ENCODE data around the gene CDK5RAP2.

CDK5RAP2 gene

DNA sequence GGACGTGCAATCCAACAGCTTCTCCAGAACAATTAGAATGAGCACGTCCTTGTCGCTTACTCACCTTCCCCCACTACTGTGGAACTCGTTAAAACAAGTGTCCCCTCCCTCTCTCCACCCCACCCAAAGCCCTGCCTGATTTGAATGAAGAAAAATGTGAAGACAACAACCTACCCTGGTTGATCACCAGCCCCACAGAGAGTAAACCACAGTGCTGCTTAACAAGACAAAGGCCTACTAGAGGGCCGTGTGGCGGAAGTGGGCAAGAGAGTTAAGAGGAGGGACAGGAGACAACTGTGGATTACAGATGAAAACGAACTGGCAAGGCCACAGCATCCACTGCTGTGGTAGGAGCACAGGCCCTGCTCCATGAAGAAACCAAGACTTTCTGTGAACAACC lies 51.1 kb downstream of the CDK5RAP2 start:
- TF ChIP-seq, protein P1, sequence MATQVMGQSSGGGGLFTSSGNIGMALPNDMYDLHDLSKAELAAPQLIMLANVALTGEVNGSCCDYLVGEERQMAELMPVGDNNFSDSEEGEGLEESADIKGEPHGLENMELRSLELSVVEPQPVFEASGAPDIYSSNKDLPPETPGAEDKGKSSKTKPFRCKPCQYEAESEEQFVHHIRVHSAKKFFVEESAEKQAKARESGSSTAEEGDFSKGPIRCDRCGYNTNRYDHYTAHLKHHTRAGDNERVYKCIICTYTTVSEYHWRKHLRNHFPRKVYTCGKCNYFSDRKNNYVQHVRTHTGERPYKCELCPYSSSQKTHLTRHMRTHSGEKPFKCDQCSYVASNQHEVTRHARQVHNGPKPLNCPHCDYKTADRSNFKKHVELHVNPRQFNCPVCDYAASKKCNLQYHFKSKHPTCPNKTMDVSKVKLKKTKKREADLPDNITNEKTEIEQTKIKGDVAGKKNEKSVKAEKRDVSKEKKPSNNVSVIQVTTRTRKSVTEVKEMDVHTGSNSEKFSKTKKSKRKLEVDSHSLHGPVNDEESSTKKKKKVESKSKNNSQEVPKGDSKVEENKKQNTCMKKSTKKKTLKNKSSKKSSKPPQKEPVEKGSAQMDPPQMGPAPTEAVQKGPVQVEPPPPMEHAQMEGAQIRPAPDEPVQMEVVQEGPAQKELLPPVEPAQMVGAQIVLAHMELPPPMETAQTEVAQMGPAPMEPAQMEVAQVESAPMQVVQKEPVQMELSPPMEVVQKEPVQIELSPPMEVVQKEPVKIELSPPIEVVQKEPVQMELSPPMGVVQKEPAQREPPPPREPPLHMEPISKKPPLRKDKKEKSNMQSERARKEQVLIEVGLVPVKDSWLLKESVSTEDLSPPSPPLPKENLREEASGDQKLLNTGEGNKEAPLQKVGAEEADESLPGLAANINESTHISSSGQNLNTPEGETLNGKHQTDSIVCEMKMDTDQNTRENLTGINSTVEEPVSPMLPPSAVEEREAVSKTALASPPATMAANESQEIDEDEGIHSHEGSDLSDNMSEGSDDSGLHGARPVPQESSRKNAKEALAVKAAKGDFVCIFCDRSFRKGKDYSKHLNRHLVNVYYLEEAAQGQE (IDR thresholded peaks at IDR 0.05; ENCODE audit: insufficient read depth in 1 of 2, low read depth in 2 of 2, low read length in 2 of 2) = no peak
- TF ChIP-seq FOXP2 (optimal IDR thresholded peaks at IDR 0.05; ENCODE audit: borderline replicate concordance, extremely low read depth, extremely low read length, insufficient read depth) (no peak), SIN3A (IDR thresholded peaks at IDR 0.05; ENCODE audit: borderline replicate concordance, insufficient read depth, low read length) (no peak), TAF1 (IDR thresholded peaks at IDR 0.05; ENCODE audit: borderline replicate concordance, insufficient read depth, low read length) (no peak), POLR2AphosphoS5 (IDR thresholded peaks at IDR 0.05; ENCODE audit: low read depth, low read length) (no peak)

DNA sequence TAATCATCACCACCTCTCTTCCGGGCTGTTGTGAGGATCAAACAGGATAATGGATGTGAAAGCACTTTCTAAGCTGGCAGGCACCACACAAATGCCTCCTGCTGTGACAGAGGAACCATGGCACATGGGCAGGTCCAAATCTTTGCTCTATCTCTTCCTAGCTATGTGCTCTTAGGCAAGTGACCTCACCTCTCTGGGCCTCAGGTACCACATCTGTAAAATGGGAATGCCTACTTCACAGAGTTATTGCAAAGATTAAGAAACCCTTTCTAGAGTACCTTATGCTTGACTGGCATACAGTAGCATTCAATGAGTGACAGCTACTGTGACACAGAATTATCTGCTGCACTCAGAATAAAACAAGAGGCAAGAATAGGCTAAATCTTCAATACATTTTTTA lies 51.6 kb downstream of the CDK5RAP2 start:
- TF ChIP-seq FOXP2 (optimal IDR thresholded peaks at IDR 0.05; ENCODE audit: borderline replicate concordance, extremely low read depth, extremely low read length, insufficient read depth) (no peak), TAF1 (IDR thresholded peaks at IDR 0.05; ENCODE audit: borderline replicate concordance, insufficient read depth, low read length) (no peak), POLR2AphosphoS5 (IDR thresholded peaks at IDR 0.05; ENCODE audit: low read depth, low read length) (no peak), SIN3A (IDR thresholded peaks at IDR 0.05; ENCODE audit: borderline replicate concordance, insufficient read depth, low read length) (no peak)
- TF ChIP-seq, protein P1 (IDR thresholded peaks at IDR 0.05; ENCODE audit: insufficient read depth in 1 of 2, low read depth in 2 of 2, low read length in 2 of 2) = no peak

DNA sequence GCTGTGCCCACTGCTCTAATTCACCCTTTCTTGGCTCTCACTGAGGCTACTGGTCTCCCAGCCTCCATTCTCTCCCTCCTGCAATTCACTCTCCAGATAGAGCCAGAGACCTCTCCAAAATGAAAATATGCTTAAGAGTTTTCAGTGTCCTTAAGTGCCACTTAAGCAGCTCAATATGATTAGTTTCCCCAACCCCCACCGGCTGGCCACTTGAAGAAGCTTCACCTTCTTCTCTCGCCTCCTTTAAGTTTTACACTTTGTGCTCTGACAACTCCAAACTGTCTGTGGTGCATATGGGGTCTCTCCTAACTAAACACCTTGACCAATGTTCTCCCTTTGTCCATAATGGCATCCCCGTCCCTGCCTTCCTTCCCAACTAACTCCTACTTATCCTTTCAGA lies 53.4 kb downstream of the CDK5RAP2 start:
- TF ChIP-seq, protein P1 (IDR thresholded peaks at IDR 0.05; ENCODE audit: insufficient read depth in 1 of 2, low read depth in 2 of 2, low read length in 2 of 2) = no peak
- TF ChIP-seq TAF1 (IDR thresholded peaks at IDR 0.05; ENCODE audit: borderline replicate concordance, insufficient read depth, low read length) (no peak), POLR2AphosphoS5 (IDR thresholded peaks at IDR 0.05; ENCODE audit: low read depth, low read length) (no peak), FOXP2 (optimal IDR thresholded peaks at IDR 0.05; ENCODE audit: borderline replicate concordance, extremely low read depth, extremely low read length, insufficient read depth) (no peak), SIN3A (IDR thresholded peaks at IDR 0.05; ENCODE audit: borderline replicate concordance, insufficient read depth, low read length) (no peak)

DNA sequence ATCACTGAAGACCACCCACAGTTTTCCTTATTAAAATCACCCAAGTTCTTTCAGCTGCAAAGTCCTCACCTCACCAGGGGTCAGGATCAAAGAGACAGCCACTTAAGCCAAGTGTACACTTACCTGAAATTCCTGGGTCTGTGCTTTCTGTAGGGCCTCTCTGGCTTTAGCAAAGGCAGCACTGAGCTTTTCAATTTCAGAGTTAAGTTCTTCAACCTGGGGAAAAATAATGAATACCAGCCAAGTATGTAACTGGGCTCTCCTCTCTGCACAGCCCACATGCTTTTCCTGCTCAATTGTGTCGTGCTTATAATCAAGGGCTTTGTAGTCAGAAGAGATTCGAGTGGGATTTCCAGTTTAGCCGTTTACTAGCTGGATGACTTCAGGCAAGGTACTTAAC lies 55.1 kb downstream of the CDK5RAP2 start:
- TF ChIP-seq, protein P1 (IDR thresholded peaks at IDR 0.05; ENCODE audit: insufficient read depth in 1 of 2, low read depth in 2 of 2, low read length in 2 of 2) = no peak
- TF ChIP-seq SIN3A (IDR thresholded peaks at IDR 0.05; ENCODE audit: borderline replicate concordance, insufficient read depth, low read length) (no peak), FOXP2 (optimal IDR thresholded peaks at IDR 0.05; ENCODE audit: borderline replicate concordance, extremely low read depth, extremely low read length, insufficient read depth) (no peak), POLR2AphosphoS5 (IDR thresholded peaks at IDR 0.05; ENCODE audit: low read depth, low read length) (no peak), TAF1 (IDR thresholded peaks at IDR 0.05; ENCODE audit: borderline replicate concordance, insufficient read depth, low read length) (no peak)

DNA sequence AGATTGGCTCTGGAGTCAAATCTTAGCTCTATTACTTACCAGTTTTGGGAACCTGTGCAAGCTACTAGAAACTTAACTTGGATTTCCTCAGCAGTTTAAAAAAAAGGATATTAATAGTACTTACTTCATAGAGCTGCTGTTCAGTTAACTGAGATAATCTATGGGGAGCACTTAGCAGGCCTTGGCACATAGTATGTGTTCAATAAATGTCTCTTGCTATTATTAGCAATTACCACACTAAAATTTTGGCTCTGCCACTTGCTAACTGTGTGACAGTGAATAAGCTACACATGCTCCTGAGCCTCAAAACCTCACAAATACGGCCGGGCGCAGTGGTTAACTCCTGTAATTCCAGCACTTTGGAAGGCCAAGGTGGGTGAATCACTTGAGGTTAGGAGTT lies 55.9 kb downstream of the CDK5RAP2 start:
- TF ChIP-seq POLR2AphosphoS5 (IDR thresholded peaks at IDR 0.05; ENCODE audit: low read depth, low read length) (no peak), FOXP2 (optimal IDR thresholded peaks at IDR 0.05; ENCODE audit: borderline replicate concordance, extremely low read depth, extremely low read length, insufficient read depth) (no peak), TAF1 (IDR thresholded peaks at IDR 0.05; ENCODE audit: borderline replicate concordance, insufficient read depth, low read length) (no peak), SIN3A (IDR thresholded peaks at IDR 0.05; ENCODE audit: borderline replicate concordance, insufficient read depth, low read length) (no peak)
- TF ChIP-seq, protein P1 (IDR thresholded peaks at IDR 0.05; ENCODE audit: insufficient read depth in 1 of 2, low read depth in 2 of 2, low read length in 2 of 2) = no peak

Data from PFSK-1 (cell line).